ENCODE measurements around the gene FRMD4A.

The FRMD4A gene

GRCh38 chr10:14039968-14040668 is 290.6 kb downstream of the FRMD4A start:
- DNase-seq, result no peak

GRCh38 chr10:14036233-14036632 is 294.5 kb downstream of the FRMD4A start:
- no peak for DNase-seq

GRCh38 chr10:14035506-14035905 is 295.2 kb downstream of the FRMD4A start:
- no peak for DNase-seq

GRCh38 chr10:14032406-14032998 is 298.2 kb downstream of the FRMD4A start:
- DNase-seq, result no peak

GRCh38 chr10:14026325-14026724 is 304.4 kb downstream of the FRMD4A start:
- DNase-seq, result no peak

- no peak for DNase-seq
These were observed 305.2 kb downstream of the FRMD4A start for GRCh38 chr10:14025283-14026189.

- no peak for DNase-seq
These were observed 306.2 kb downstream of the FRMD4A start for GRCh38 chr10:14024329-14025202.

- DNase-seq, result no peak
These were observed 306.9 kb downstream of the FRMD4A start for GRCh38 chr10:14023673-14024328.

GRCh38 chr10:14022954-14023672 is 307.6 kb downstream of the FRMD4A start:
- no peak for DNase-seq

- DNase-seq, result no peak
These were observed 308.7 kb downstream of the FRMD4A start for GRCh38 chr10:14022052-14022451.

GRCh38 chr10:14020037-14020664 is 310.6 kb downstream of the FRMD4A start:
- no peak for DNase-seq

- no peak for DNase-seq
These were observed 313.3 kb downstream of the FRMD4A start for GRCh38 chr10:14017467-14017866.

- no peak for DNase-seq
These were observed 313.8 kb downstream of the FRMD4A start for GRCh38 chr10:14016931-14017333.

GRCh38 chr10:14016011-14016536 is 314.6 kb downstream of the FRMD4A start:
- DNase-seq, result no peak

GRCh38 chr10:14014423-14014822 is 316.3 kb downstream of the FRMD4A start:
- DNase-seq, result no peak

GRCh38 chr10:14010769-14011574 is 319.8 kb downstream of the FRMD4A start:
- no peak for DNase-seq

GRCh38 chr10:14010101-14010558 is 320.6 kb downstream of the FRMD4A start:
- DNase-seq, result no peak

GRCh38 chr10:14009371-14010100 is 321.2 kb downstream of the FRMD4A start:
- DNase-seq, result no peak

GRCh38 chr10:14008740-14009080 is 322.0 kb downstream of the FRMD4A start:
- DNase-seq, result no peak
